Measurements from ENCODE around the gene ALS2.

Gene ALS2

GRCh38 chr2:201761101-201761500 is 19.6 kb downstream of the ALS2 start:
- H3K4me3 ChIP-seq (ENCODE audit: low read length): no peak overlapping the region
- H3K9me3 ChIP-seq (ENCODE audit: low read length): no peaks in the 10 kb centered on the region
- H3K4me1 ChIP-seq (ENCODE audit: insufficient read depth, low read length): no peaks in the 10 kb centered on the region
- H3K27me3 ChIP-seq (ENCODE audit: insufficient read depth, low read length): no peaks in the 10 kb centered on the region
- no peak overlapping the region for H2AFZ ChIP-seq (ENCODE audit: low read depth, low read length)
- peaks cover 52% of the 10 kb centered on the region for H3K36me3 ChIP-seq (ENCODE audit: insufficient read depth, low read length)

GRCh38 chr2:201759567-201759966 is 21.2 kb downstream of the ALS2 start:
- Histone ChIP-seq H3K4me3 (ENCODE audit: low read length) (no peak overlapping the region), H3K36me3 (ENCODE audit: insufficient read depth, low read length) (peaks cover 44% of the 10 kb centered on the region), H3K4me1 (ENCODE audit: insufficient read depth, low read length) (no peaks in the 10 kb centered on the region), H3K27me3 (ENCODE audit: insufficient read depth, low read length) (no peaks in the 10 kb centered on the region), H2AFZ (ENCODE audit: low read depth, low read length) (no peak overlapping the region), H3K9me3 (ENCODE audit: low read length) (no peaks in the 10 kb centered on the region)

GRCh38 chr2:201758873-201759272 is 21.9 kb downstream of the ALS2 start:
- H3K9me3 ChIP-seq (ENCODE audit: low read length): no peaks in the 10 kb centered on the region
- H2AFZ ChIP-seq (ENCODE audit: low read depth, low read length): no peak overlapping the region

GRCh38 chr2:201758234-201758633 is 22.5 kb downstream of the ALS2 start:
- Histone ChIP-seq H3K4me1 (ENCODE audit: insufficient read depth, low read length) (no peaks in the 10 kb centered on the region), H3K4me3 (ENCODE audit: low read length) (no peak overlapping the region), H3K36me3 (ENCODE audit: insufficient read depth, low read length) (peaks cover 42% of the 10 kb centered on the region), H2AFZ (ENCODE audit: low read depth, low read length) (no peak overlapping the region), H3K9me3 (ENCODE audit: low read length) (no peaks in the 10 kb centered on the region), H3K27me3 (ENCODE audit: insufficient read depth, low read length) (no peaks in the 10 kb centered on the region)

More at GRCh38 chr2:201758873-201759272, 21.9 kb downstream of the ALS2 start:
- H3K4me3 ChIP-seq (ENCODE audit: low read length): no peak overlapping the region
- no peaks in the 10 kb centered on the region for H3K27me3 ChIP-seq (ENCODE audit: insufficient read depth, low read length)
- H3K36me3 ChIP-seq (ENCODE audit: insufficient read depth, low read length): peaks cover 47% of the 10 kb centered on the region
- no peaks in the 10 kb centered on the region for H3K4me1 ChIP-seq (ENCODE audit: insufficient read depth, low read length)

GRCh38 chr2:201754717-201755415 is 25.9 kb downstream of the ALS2 start:
- Histone ChIP-seq H3K9me3 (ENCODE audit: low read length) (no peaks in the 10 kb centered on the region), H3K36me3 (ENCODE audit: insufficient read depth, low read length) (peaks cover 32% of the 10 kb centered on the region), H3K4me1 (ENCODE audit: insufficient read depth, low read length) (no peaks in the 10 kb centered on the region)

GRCh38 chr2:201751566-201751965 is 29.2 kb downstream of the ALS2 start:
- peaks cover 51% of the 10 kb centered on the region for H3K36me3 ChIP-seq (ENCODE audit: insufficient read depth, low read length)
- no peak overlapping the region for H2AFZ ChIP-seq (ENCODE audit: low read depth, low read length)
- no peaks in the 10 kb centered on the region for H3K9me3 ChIP-seq (ENCODE audit: low read length)
- H3K27me3 ChIP-seq (ENCODE audit: insufficient read depth, low read length): no peaks in the 10 kb centered on the region
- no peak overlapping the region for H3K4me3 ChIP-seq (ENCODE audit: low read length)
- no peaks in the 10 kb centered on the region for H3K4me1 ChIP-seq (ENCODE audit: insufficient read depth, low read length)

More at GRCh38 chr2:201754717-201755415, 25.9 kb downstream of the ALS2 start:
- H3K4me3 ChIP-seq (ENCODE audit: low read length): no peak overlapping the region
- no peak overlapping the region for H2AFZ ChIP-seq (ENCODE audit: low read depth, low read length)
- no peaks in the 10 kb centered on the region for H3K27me3 ChIP-seq (ENCODE audit: insufficient read depth, low read length)

GRCh38 chr2:201746551-201746950 is 34.2 kb downstream of the ALS2 start:
- no peak overlapping the region for H3K4me3 ChIP-seq (ENCODE audit: low read length)
- no peaks in the 10 kb centered on the region for H3K27me3 ChIP-seq (ENCODE audit: insufficient read depth, low read length)
- no peaks in the 10 kb centered on the region for H3K4me1 ChIP-seq (ENCODE audit: insufficient read depth, low read length)
- peaks cover 64% of the 10 kb centered on the region for H3K36me3 ChIP-seq (ENCODE audit: insufficient read depth, low read length)
- no peak overlapping the region for H2AFZ ChIP-seq (ENCODE audit: low read depth, low read length)
- H3K9me3 ChIP-seq (ENCODE audit: low read length): no peaks in the 10 kb centered on the region

GRCh38 chr2:201735486-201735885 is 45.2 kb downstream of the ALS2 start:
- Histone ChIP-seq H3K27me3 (ENCODE audit: insufficient read depth, low read length) (no peaks in the 10 kb centered on the region), H3K9me3 (ENCODE audit: low read length) (peaks cover 2% of the 10 kb centered on the region), H3K36me3 (ENCODE audit: insufficient read depth, low read length) (peaks cover 44% of the 10 kb centered on the region), H3K4me1 (ENCODE audit: insufficient read depth, low read length) (no peaks in the 10 kb centered on the region), H3K4me3 (ENCODE audit: low read length) (no peak overlapping the region), H2AFZ (ENCODE audit: low read depth, low read length) (no peak overlapping the region)

- H2AFZ ChIP-seq (ENCODE audit: low read depth, low read length): no peak overlapping the region
- no peak overlapping the region for H3K4me3 ChIP-seq (ENCODE audit: low read length)
- H3K36me3 ChIP-seq (ENCODE audit: insufficient read depth, low read length): peaks cover 49% of the 10 kb centered on the region
- H3K4me1 ChIP-seq (ENCODE audit: insufficient read depth, low read length): no peaks in the 10 kb centered on the region
- peaks cover 2% of the 10 kb centered on the region for H3K9me3 ChIP-seq (ENCODE audit: low read length)
- H3K27me3 ChIP-seq (ENCODE audit: insufficient read depth, low read length): no peaks in the 10 kb centered on the region
Measured at GRCh38 chr2:201734111-201734510, 46.6 kb downstream of the ALS2 start.

GRCh38 chr2:201733544-201733943 is 47.2 kb downstream of the ALS2 start:
- peaks cover 53% of the 10 kb centered on the region for H3K36me3 ChIP-seq (ENCODE audit: insufficient read depth, low read length)
- no peak overlapping the region for H3K4me3 ChIP-seq (ENCODE audit: low read length)
- H3K27me3 ChIP-seq (ENCODE audit: insufficient read depth, low read length): no peaks in the 10 kb centered on the region
- H3K9me3 ChIP-seq (ENCODE audit: low read length): peaks cover 2% of the 10 kb centered on the region
- no peak overlapping the region for H2AFZ ChIP-seq (ENCODE audit: low read depth, low read length)
- no peaks in the 10 kb centered on the region for H3K4me1 ChIP-seq (ENCODE audit: insufficient read depth, low read length)

- no peak overlapping the region for H3K4me3 ChIP-seq (ENCODE audit: low read length)
- H3K4me1 ChIP-seq (ENCODE audit: insufficient read depth, low read length): no peaks in the 10 kb centered on the region
- peaks cover 62% of the 10 kb centered on the region for H3K36me3 ChIP-seq (ENCODE audit: insufficient read depth, low read length)
- no peaks in the 10 kb centered on the region for H3K9me3 ChIP-seq (ENCODE audit: low read length)
- no peak overlapping the region for H2AFZ ChIP-seq (ENCODE audit: low read depth, low read length)
- no peaks in the 10 kb centered on the region for H3K27me3 ChIP-seq (ENCODE audit: insufficient read depth, low read length)
Measured at GRCh38 chr2:201730651-201731285, 50.0 kb downstream of the ALS2 start.

GRCh38 chr2:201715459-201715858 is 65.3 kb downstream of the ALS2 start:
- Histone ChIP-seq H3K4me1 (ENCODE audit: insufficient read depth, low read length) (peaks cover 5% of the 10 kb centered on the region), H3K9me3 (ENCODE audit: low read length) (peaks cover 2% of the 10 kb centered on the region), H3K36me3 (ENCODE audit: insufficient read depth, low read length) (peaks cover 47% of the 10 kb centered on the region), H3K4me3 (ENCODE audit: low read length) (no peak overlapping the region), H2AFZ (ENCODE audit: low read depth, low read length) (no peak overlapping the region), H3K27me3 (ENCODE audit: insufficient read depth, low read length) (no peaks in the 10 kb centered on the region)

GRCh38 chr2:201712726-201713125 is 68.0 kb downstream of the ALS2 start:
- no peaks in the 10 kb centered on the region for H3K9me3 ChIP-seq (ENCODE audit: low read length)
- no peak overlapping the region for H3K4me3 ChIP-seq (ENCODE audit: low read length)
- no peak overlapping the region for H2AFZ ChIP-seq (ENCODE audit: low read depth, low read length)
- H3K4me1 ChIP-seq (ENCODE audit: insufficient read depth, low read length): peaks cover 5% of the 10 kb centered on the region
- no peaks in the 10 kb centered on the region for H3K27me3 ChIP-seq (ENCODE audit: insufficient read depth, low read length)
- H3K36me3 ChIP-seq (ENCODE audit: insufficient read depth, low read length): peaks cover 59% of the 10 kb centered on the region
